HG03342 (cell line): ENCODE results near the gene ESF1.
A peak's percentile ranks its signal among the peaks of the same experiment; 100 is the strongest.

Source experiments
- ATAC-seq: cut with Tn5 transposase; IDR thresholded peaks from one replicate; pipeline ENCODE4 v1.9.1; 2021; ENCODE audit warnings: mild to moderate bottlenecking, moderate library complexity; ENCODE audit not compliant: unreplicated experiment

The ESF1 gene

GRCh38 chr20:13684566-13685222, 100.0 kb downstream of the ESF1 start:
- peak; percentile 76 for ATAC-seq

- no peak for ATAC-seq
Measured at GRCh38 chr20:13683833-13684232, 100.9 kb downstream of the ESF1 start.

GRCh38 chr20:13681248-13682125, 103.2 kb downstream of the ESF1 start:
- ATAC-seq = peak; percentile 77

- no peak for ATAC-seq
Measured at GRCh38 chr20:13678944-13679343, 105.8 kb downstream of the ESF1 start.

- no peak for ATAC-seq
Measured at GRCh38 chr20:13677241-13677640, 107.5 kb downstream of the ESF1 start.

GRCh38 chr20:13676682-13677081, 108.0 kb downstream of the ESF1 start:
- no peak for ATAC-seq

- ATAC-seq = no peak
Measured at GRCh38 chr20:13672690-13673089, 112.0 kb downstream of the ESF1 start.

- no peak for ATAC-seq
Measured at GRCh38 chr20:13671916-13672378, 112.8 kb downstream of the ESF1 start.

- no peak for ATAC-seq
Measured at GRCh38 chr20:13671512-13671911, 113.2 kb downstream of the ESF1 start.

GRCh38 chr20:13670160-13670559, 114.6 kb downstream of the ESF1 start:
- ATAC-seq = no peak

GRCh38 chr20:13665709-13666395, 118.9 kb downstream of the ESF1 start:
- no peak for ATAC-seq
